GM12872 (cell line): ENCODE data around the gene ADD3.

Experiments
- TF ChIP-seq, protein P1 (sequence below): IDR thresholded peaks from 3 replicates; pipeline ENCODE4 v1.5.1; 2011; ENCODE audit warnings: low read depth, mild to moderate bottlenecking, low read length, moderate library complexity; ENCODE audit not compliant: insufficient read depth

Gene ADD3

DNA sequence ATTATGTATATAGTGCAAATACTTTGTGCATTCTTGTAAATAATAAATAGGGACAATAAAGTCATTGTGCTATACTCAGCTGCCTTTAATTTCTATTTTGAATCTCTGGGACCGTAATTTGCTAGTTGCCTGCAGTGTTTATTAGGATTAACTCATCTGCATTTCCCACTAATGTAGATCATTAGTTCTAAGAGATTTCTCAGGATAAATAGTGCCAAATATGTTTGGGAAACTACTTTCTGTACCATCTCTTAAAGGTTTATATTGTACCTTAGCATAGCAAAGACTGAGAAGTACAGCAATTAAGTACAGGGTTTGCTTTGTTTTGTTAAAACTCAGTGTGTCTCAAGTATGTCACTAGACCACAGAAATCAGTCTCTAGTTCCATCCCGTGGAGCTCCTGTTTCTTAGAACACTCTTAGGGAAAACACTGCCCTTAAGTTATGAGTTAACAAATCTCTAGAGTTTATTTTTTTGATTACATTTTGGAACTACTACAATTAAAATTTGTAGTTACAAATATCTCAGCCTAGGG is 26.0 kb downstream of the ADD3 start:
- TF ChIP-seq, protein P1, sequence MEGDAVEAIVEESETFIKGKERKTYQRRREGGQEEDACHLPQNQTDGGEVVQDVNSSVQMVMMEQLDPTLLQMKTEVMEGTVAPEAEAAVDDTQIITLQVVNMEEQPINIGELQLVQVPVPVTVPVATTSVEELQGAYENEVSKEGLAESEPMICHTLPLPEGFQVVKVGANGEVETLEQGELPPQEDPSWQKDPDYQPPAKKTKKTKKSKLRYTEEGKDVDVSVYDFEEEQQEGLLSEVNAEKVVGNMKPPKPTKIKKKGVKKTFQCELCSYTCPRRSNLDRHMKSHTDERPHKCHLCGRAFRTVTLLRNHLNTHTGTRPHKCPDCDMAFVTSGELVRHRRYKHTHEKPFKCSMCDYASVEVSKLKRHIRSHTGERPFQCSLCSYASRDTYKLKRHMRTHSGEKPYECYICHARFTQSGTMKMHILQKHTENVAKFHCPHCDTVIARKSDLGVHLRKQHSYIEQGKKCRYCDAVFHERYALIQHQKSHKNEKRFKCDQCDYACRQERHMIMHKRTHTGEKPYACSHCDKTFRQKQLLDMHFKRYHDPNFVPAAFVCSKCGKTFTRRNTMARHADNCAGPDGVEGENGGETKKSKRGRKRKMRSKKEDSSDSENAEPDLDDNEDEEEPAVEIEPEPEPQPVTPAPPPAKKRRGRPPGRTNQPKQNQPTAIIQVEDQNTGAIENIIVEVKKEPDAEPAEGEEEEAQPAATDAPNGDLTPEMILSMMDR, result no peak

DNA sequence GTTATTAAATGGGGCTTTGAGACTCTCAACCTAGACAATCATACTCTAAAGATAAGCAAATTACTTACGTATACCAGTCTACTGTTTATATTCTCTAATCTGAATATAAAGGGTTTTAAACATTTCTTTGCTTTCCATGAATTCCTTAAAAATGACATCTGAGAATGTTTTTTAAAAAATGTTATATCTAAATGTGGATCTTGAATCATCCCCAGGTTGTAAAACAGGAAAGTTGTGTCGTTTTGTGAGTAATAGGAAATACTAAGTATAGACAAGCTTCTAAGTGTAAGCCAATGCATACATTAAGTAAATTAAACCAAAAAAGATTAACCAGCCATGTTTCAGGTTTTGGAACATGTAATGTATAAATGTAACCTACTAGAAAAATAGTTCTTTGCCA is 26.8 kb downstream of the ADD3 start:
- TF ChIP-seq, protein P1, result no peak

DNA sequence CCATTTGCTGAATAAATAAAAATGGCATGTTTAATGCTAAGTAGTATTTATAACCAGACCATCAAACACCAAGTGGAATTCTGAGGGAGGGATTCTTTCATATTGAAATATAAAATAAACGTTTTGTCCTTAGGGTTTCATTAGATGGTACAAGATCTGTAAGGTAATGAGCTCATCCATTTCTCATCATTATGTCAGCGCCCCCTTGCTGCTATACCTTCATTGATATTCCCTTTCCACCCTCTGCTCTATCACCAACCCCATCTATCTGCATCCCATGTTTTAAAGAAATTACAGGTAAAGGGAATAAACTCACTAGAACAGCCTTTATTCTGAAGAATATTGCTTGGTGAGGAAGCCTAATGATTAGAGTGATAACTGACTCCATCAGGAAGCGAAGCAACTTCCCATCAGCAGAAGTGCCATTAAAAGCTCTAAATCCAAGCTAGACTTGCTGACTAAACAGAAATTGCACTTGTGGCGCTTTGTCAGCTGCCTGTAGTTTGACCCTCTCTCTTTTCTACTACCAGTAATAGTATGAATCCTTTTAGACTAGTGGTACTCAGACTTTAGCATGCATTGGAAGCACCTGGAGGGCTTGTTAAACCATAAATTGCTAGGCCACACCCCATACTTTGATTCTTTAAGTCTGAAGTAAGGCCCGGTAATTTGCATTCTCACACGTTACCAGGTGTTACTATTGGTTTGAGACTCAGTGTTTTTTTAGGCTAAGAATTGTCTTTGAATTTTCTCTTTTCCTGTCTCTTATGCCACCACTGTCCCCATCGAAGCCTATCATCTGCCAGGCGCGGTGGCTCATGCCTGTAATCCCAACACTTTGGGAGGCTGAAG is 27.5 kb downstream of the ADD3 start:
- TF ChIP-seq, protein P1, result no peak

DNA sequence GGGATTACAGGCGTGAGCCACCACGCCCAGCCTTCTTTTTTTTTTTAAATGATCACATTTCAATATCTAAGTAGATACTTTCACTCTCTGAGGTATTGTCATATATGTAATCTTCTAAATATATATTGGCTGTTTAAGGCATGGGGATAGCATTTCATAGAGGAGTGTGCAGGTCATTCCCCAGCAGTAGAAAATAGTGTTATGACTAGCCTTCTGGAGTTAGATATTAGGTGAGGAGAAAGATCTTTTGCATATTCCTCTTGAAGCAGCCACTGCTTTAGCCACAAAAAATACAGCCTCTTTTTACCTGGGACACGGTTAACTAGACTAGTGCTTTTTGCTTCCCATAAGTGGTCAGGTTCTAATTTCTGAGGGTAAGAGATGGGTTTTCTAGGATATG is 28.9 kb downstream of the ADD3 start:
- TF ChIP-seq, protein P1, result no peak

DNA sequence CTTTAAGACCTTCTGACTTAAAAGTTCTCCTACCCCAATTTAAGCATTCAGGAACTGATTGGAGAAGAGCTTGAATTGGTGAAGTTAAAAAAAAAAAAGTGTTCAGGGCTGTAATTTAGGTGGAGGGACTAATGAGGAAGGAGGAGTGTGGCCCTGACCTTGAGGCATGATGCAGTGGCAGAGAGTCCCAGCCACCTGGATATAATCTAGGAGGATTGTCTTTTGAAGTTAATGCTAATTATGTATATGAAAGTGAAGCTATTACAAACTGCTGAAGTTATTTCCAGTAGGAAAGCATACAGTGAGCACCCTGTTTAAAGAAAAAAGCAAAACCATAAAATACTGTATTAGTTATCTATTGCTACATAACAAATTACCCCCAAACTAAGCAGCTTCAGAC is 31.5 kb downstream of the ADD3 start:
- TF ChIP-seq, protein P1, result no peak

DNA sequence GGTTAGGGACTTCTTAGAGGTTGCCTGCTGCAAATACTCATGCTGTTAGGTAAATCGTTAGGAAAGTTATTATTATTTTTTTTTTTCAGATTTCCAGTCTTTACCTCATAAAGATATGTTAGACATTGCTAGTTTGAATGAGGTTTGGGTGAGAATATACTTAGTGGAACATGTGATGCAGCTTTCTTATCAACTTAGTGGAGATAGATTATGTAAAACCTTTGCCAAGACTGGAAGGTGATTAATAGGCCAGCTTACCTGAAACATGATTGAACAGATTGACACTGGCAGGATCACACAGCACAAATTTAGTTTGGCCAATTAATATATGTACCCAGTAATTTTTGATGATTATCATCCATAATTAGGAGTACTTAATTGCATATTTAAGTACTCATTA is 32.3 kb downstream of the ADD3 start:
- TF ChIP-seq, protein P1, result no peak

DNA sequence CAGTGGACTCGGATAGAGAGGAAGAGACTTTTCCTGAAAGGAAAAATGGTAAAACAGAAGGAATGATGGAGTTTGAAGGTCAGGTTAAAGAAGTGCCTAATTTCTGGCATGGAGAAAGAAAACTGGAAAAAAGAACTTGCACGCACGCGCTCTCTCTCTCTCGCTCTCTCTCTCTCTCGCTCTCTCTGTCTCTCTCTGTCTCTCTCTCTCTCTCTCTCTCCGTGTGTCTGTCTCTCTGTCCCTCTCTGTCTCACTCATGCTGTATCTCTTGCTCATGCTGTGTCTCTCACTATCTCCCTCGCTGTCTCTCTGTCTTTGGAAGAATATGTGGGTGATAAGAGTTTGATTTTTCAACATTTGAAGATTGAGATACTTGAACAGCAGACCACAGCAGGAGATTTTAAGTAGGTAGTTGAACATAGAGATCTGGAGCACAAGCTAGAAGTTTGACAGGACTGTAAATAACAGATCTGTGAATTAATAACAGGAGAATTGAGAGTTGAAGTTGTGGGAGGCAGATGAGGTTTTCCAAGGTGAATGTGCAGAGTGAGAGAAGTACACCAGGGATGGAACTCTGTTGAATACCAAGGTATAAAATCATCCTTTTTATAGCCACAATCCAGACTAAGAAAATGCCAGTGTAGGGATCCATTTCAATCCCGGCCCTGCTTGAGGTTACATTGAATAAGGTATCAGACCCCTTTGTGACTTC is 33.1 kb downstream of the ADD3 start:
- TF ChIP-seq, protein P1, result no peak
